ENCODE measurements around the gene LGALSL. TPM values are rescaled to one million over a fixed set of nuclear protein-coding genes. Genes with fewer than 3 reads are reported as not detected.

LGALSL gene
- total and polyA plus RNA-seq, 2 donors (not counting 1 experiment from before 2014, with no cell fraction given): 0.40 to 1.8 TPM

DNA sequence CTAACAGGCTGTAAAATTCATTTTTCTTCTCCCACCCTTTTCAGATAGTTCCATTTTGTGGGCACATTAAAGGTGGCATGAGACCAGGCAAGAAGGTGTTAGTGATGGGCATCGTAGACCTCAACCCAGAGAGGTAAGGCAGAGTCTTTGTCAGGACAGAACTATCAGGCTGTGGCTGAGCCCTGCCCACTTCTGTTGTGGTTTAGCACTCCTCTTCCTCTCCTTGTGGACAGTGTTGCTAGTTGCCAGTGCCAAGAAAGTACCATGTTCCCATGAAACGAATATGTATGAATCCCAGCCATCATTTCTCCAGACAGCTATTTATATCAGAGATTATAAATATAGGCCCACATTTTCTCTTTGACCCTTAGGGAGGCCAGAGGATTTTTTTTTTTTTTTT, 1.6 kb downstream of the LGALSL start:
- ChIA-PET POLR2A (interaction anchor here (0.7 kb wide), 1 partner anchor 112 kb away, joined by 5 read pairs; no protein-coding TSS in a partner anchor), CTCF (interaction anchor here (1.3 to 3.0 kb wide), 2 partner anchors 9 to 32 kb away, joined by 3 to 11 read pairs; no protein-coding TSS in a partner anchor)
- Histone ChIP-seq H3K4me3 (ENCODE audit: control extremely low read depth in 1 of 5, extremely low read depth in 1 of 5, insufficient read depth in 1 of 5, low read depth in 2 of 5, low read length in 4 of 5) (no peak overlapping the region), H3K9ac (ENCODE audit: low read length) (no peak overlapping the region), H3K27me3 (replicated peaks in 1 of 4; ENCODE audit: control extremely low read depth in 1 of 4, control insufficient read depth in 3 of 4, insufficient read depth in 4 of 4, low read length in 3 of 4) (no peaks in the 10 kb centered on the region), H3K4me2 (replicated peaks; ENCODE audit: low read depth, low read length, poor library complexity, severe bottlenecking) (no peak overlapping the region), H3K4me1 (ENCODE audit: control insufficient read depth in 2 of 2, insufficient read depth in 2 of 2, low read length in 2 of 2) (peaks cover 5 to 12% of the 10 kb centered on the region in 2 donors), H4K20me1 (ENCODE audit: control insufficient read depth, insufficient read depth, low read length, poor library complexity, severe bottlenecking) (no peaks in the 10 kb centered on the region), H3K36me3 (replicated peaks in 1 of 2; ENCODE audit: control extremely low read depth in 1 of 2, control insufficient read depth in 1 of 2, extremely low read depth in 1 of 2, insufficient read depth in 2 of 2, low read length in 1 of 2) (no peaks in the 10 kb centered on the region), H3K79me2 (ENCODE audit: control insufficient read depth, insufficient read depth, low read length) (no peaks in the 10 kb centered on the region), H3K27ac (ENCODE audit: low read length in 2 of 2) (no peak overlapping the region), H3K9me3 (ENCODE audit: control extremely low read depth in 1 of 3, control insufficient read depth in 2 of 3, insufficient read depth in 1 of 3, low read length in 2 of 3) (no peaks in the 10 kb centered on the region), H2AFZ (ENCODE audit: insufficient read depth, low read depth, low read length, poor library complexity, severe bottlenecking) (no peak overlapping the region)
- 94% methylated on average over 1 of the region's 2 CpGs for WGBS (ENCODE audit: insufficient coverage)
- TF ChIP-seq CTCF (IDR thresholded peaks at IDR 0.05) (no peak), EZH2 (IDR thresholded peaks at IDR 0.05; ENCODE audit: borderline replicate concordance, insufficient read depth, low read depth, low read length, poor library complexity, severe bottlenecking) (no peak)
- intact Hi-C loops (cut with micrococcal nuclease): no loop called here
- Mint-ChIP-seq H3K4me3 (peak overlapping the region; percentile 87), H3K9me3 (ENCODE audit: insufficient read depth) (no peaks in the 10 kb centered on the region), H3K27ac (no peak overlapping the region), H3K27me3 (no peaks in the 10 kb centered on the region), H3K4me1 (peaks cover 12% of the 10 kb centered on the region)
- DNase-seq (no peak), ATAC-seq (ENCODE audit: low read depth) (no peak)

GRCh38 chr2:64456293-64456692, 2.3 kb downstream of the LGALSL start:
- H3K27ac Mint-ChIP-seq: no peak overlapping the region
- Histone ChIP-seq H2AFZ (ENCODE audit: insufficient read depth, low read depth, low read length, poor library complexity, severe bottlenecking) (no peak overlapping the region), H3K27ac (ENCODE audit: low read length in 2 of 2) (no peak overlapping the region), H3K4me2 (replicated peaks; ENCODE audit: low read depth, low read length, poor library complexity, severe bottlenecking) (no peak overlapping the region), H3K4me3 (ENCODE audit: control extremely low read depth in 1 of 5, extremely low read depth in 1 of 5, insufficient read depth in 1 of 5, low read depth in 2 of 5, low read length in 4 of 5) (no peak overlapping the region), H4K20me1 (ENCODE audit: control insufficient read depth, insufficient read depth, low read length, poor library complexity, severe bottlenecking) (no peaks in the 10 kb centered on the region), H3K79me2 (ENCODE audit: control insufficient read depth, insufficient read depth, low read length) (no peaks in the 10 kb centered on the region), H3K27me3 (replicated peaks in 1 of 4; ENCODE audit: control extremely low read depth in 1 of 4, control insufficient read depth in 3 of 4, insufficient read depth in 4 of 4, low read length in 3 of 4) (no peaks in the 10 kb centered on the region), H3K4me1 (ENCODE audit: control insufficient read depth in 2 of 2, insufficient read depth in 2 of 2, low read length in 2 of 2) (peaks cover 5 to 12% of the 10 kb centered on the region in 2 donors), H3K9me3 (ENCODE audit: control extremely low read depth in 1 of 3, control insufficient read depth in 2 of 3, insufficient read depth in 1 of 3, low read length in 2 of 3) (no peaks in the 10 kb centered on the region), H3K36me3 (replicated peaks in 1 of 2; ENCODE audit: control extremely low read depth in 1 of 2, control insufficient read depth in 1 of 2, extremely low read depth in 1 of 2, insufficient read depth in 2 of 2, low read length in 1 of 2) (no peaks in the 10 kb centered on the region), H3K9ac (ENCODE audit: low read length) (no peak overlapping the region)
- H3K4me3 Mint-ChIP-seq: peak overlapping the region; percentile 16
- TF ChIP-seq EZH2 (IDR thresholded peaks at IDR 0.05; ENCODE audit: borderline replicate concordance, insufficient read depth, low read depth, low read length, poor library complexity, severe bottlenecking) (no peak), CTCF (IDR thresholded peaks at IDR 0.05) (no peak)
- ATAC-seq (ENCODE audit: low read depth) (no peak), DNase-seq (no peak)
- intact Hi-C loops (cut with micrococcal nuclease): no loop called here
- no peaks in the 10 kb centered on the region for H3K27me3 Mint-ChIP-seq
- no peaks in the 10 kb centered on the region for H3K9me3 Mint-ChIP-seq (ENCODE audit: insufficient read depth)
- CTCF ChIA-PET: interaction anchor here (0.6 to 3.0 kb wide), 4 partner anchors 8 to 128 kb away, joined by 3 to 11 read pairs (median 3); no protein-coding TSS in a partner anchor
- POLR2A ChIA-PET: interaction anchor here (0.7 kb wide), 1 partner anchor 113 kb away, joined by 5 read pairs; no protein-coding TSS in a partner anchor
- WGBS (ENCODE audit: insufficient coverage): 100% methylated on average over 3 of the region's 6 CpGs
- peaks cover 12% of the 10 kb centered on the region for H3K4me1 Mint-ChIP-seq
